Measurements from ENCODE around the gene IZUMO2.
"Not testable (repeated sequence)": the region's sequence is repeated elsewhere in the genome, so short reads cannot be mapped to it uniquely, and the experiment has no call there.

IZUMO2 gene

DNA sequence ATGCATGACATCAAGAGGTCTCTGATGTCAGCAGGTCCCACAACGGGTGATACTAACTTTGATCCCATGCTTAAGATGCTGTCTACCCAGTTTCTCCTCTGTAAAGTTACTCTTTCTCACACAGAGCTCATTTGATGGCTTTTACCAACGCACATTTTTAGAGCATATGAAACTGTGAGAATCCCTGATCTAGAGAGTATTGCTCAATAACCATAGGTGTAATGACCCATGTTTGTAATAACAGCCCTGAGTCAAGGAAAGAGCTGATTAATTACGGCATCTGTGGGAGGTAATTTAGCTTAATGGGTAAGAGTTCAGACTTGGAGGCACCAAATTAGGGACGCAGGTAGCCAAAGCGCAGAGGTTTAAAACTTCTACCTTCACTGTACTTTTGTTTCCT, 18.0 kb upstream of the IZUMO2 start:
- DNase-seq (ENCODE audit: low read depth): no peak

DNA sequence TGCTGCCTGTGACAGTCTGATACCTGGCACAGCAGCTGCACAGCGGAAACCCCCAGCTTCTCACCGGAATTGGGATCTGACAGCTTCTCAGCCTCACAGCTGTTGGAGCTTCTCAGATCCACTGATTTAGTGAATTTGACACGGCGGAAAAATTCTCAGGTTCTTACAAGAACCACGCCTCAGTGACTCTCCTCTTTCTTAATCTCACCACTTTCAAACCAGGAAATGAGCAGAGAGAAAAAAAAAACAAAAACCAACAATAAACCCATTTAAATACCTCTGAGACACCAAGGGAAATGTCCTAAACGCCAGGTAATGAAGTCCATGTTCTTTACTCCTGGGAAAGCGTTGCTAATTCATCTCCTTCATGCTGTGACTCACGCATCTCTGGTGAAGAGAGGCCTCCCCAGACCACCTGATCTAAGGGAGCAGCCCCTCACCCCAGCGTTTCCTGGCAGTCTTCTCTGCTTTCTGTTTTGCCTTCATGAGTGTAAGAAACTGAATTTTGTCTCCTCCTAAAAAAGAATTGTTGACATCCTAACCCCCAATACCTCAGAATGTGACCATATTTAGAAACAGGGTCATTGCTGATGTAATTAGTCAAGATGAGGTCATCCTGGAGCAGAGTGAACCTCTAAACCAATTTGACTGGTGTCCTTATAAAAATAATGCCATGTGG, 15.9 kb upstream of the IZUMO2 start:
- DNase-seq (ENCODE audit: low read depth): no peak

GRCh38 chr19:50178320-50178719, 15.2 kb upstream of the IZUMO2 start:
- no peak for DNase-seq (ENCODE audit: low read depth)

GRCh38 chr19:50176775-50177174, 13.7 kb upstream of the IZUMO2 start:
- DNase-seq (ENCODE audit: low read depth): no peak

- DNase-seq (ENCODE audit: low read depth): no peak
These were observed 12.8 kb upstream of the IZUMO2 start for GRCh38 chr19:50175924-50176323.

GRCh38 chr19:50174100-50174793, 11.2 kb upstream of the IZUMO2 start:
- no peak for DNase-seq (ENCODE audit: low read depth)

DNA sequence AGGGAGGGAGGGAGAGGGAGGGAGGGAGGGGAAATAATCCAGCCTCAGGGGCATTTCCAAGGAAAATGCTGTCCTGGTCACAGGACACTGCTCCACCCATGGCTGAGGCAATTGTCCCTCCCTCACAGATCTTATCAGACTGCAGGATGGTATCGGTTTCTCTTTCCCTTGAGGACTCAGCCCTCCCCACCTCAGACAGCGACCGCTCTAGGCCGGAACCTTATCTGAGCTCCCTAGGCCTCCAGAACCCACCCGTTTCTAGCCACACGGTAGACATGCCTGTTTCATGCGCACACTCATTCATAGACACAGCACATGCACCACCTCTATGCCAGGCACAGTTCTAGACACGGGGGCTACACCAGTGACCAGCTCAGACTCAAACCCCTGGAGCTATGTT, 10.0 kb upstream of the IZUMO2 start:
- DNase-seq (ENCODE audit: low read depth): no peak

- DNase-seq (ENCODE audit: low read depth): no peak
These were observed 9.6 kb upstream of the IZUMO2 start for GRCh38 chr19:50172726-50173125.

GRCh38 chr19:50171752-50172151, 8.7 kb upstream of the IZUMO2 start:
- DNase-seq (ENCODE audit: low read depth): no peak

- no peak for DNase-seq (ENCODE audit: low read depth)
These were observed 4.2 kb upstream of the IZUMO2 start for GRCh38 chr19:50167314-50167721.

- no peak for DNase-seq (ENCODE audit: low read depth)
These were observed 4.0 kb downstream of the IZUMO2 start for GRCh38 chr19:50159078-50159477.

- DNase-seq (ENCODE audit: low read depth): no peak
These were observed 4.5 kb downstream of the IZUMO2 start for GRCh38 chr19:50158577-50158976.

GRCh38 chr19:50155520-50156109, 7.5 kb downstream of the IZUMO2 start:
- no peak for DNase-seq (ENCODE audit: low read depth)

GRCh38 chr19:50154529-50154928, 8.6 kb downstream of the IZUMO2 start:
- no peak for DNase-seq (ENCODE audit: low read depth)

- no peak for DNase-seq (ENCODE audit: low read depth)
These were observed 10.5 kb downstream of the IZUMO2 start for GRCh38 chr19:50152578-50152977.

DNA sequence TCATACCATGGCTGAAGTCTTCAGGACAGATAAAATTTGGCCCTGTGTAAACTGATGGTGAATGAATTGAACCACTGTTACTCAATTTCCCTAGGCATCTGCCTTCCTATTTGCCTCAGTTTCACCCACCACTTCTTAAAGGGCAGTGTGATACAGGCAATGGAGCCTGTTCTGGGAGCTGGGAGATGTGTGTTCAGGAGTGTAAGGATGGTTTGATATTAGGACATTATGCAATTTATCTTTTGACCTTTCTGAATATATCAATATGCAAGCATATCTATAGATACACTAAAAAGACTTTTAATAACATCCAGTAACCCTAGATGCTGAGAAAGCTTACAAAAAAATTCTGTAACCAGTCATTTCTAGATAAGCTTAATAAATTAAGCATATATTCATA, 14.6 kb downstream of the IZUMO2 start:
- DNase-seq (ENCODE audit: low read depth): no peak

GRCh38 chr19:50147462-50148423, 15.3 kb downstream of the IZUMO2 start:
- DNase-seq (ENCODE audit: low read depth): peak; percentile 88

GRCh38 chr19:50141921-50142320, 21.2 kb downstream of the IZUMO2 start:
- DNase-seq (ENCODE audit: low read depth): not testable (repeated sequence)

DNA sequence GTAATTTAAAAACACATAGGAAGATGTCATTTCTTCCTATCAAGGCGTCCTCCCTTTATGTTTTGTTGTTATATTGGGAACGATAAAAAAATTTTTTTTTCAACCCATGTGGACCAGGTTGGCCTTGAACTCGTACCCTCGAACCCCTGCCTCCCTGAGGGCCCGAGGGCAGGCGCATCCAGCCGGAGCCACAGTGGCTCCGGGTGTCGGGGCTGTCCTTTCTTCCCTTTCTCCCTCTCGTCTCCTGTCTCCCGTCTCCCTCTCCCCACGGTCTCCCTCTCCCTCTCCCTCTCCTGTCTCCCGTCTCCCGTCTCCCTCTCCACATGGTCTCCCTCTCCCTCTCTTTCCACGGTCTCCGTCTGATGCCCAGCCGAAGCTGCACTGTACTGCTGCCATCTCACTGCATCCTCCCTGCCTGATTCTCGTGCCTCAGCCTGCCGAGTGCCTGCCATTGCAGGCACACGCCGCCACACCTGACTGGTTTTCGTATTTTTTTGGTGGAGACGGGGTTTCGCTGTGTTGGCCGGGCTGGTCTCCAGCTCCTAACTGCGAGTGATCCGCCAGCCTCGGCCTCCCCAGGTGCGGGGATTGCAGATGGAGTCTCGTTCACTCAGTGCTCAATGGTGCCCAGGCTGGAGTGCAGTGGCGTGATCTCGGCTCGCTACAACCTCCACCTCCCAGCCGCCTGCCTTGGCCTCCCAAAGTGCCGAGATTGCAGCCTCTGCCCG, 22.8 kb downstream of the IZUMO2 start:
- not testable (repeated sequence) for DNase-seq (ENCODE audit: low read depth)

GRCh38 chr19:50136603-50137365, 26.3 kb downstream of the IZUMO2 start:
- not testable (repeated sequence) for DNase-seq (ENCODE audit: low read depth)
